GM12875 (cell line): ENCODE measurements around the gene C1D.

Experiments
- H3K4me3 ChIP-seq: one replicate; pipeline ENCODE4 v1.5.1; 2011; ENCODE audit warnings: low read depth, low read length, control low read depth
- TF ChIP-seq, protein P1 (sequence below): IDR thresholded peaks from 2 replicates; pipeline ENCODE4 v1.5.1; 2011; ENCODE audit warnings: low read depth, mild to moderate bottlenecking, control low read depth, inconsistent platforms, low read length, moderate library complexity, borderline replicate concordance; ENCODE audit not compliant: insufficient read depth

The C1D gene

DNA sequence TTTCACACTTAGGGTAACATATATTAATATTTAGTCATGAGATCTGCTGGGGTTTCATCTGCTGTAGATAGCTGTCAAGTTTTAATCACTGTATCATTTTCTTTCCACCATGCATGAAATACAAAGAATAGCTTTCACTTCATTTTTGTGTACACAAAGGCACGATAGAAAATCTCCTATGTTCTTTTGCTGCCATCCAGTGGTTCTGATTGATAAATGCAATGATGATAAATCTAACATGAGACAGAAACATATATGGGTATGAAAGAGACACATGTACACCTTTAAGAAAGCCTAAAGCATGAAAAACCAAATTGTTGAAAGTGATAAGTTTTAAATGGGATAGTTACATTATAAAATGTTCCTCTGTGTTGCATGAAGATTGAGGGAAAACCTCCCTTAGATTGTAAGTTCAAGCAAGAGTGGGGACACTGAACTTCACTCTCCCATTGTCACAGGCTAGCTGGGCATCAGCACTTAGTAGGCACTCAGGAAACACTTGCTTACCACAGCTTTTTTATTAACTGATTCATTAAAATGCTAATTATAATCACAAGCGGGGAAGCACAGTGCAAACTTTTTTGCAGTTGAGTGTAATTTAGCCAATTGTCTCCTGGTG lies 31.2 kb downstream of the C1D start:
- H3K4me3 ChIP-seq = no peak overlapping the region

DNA sequence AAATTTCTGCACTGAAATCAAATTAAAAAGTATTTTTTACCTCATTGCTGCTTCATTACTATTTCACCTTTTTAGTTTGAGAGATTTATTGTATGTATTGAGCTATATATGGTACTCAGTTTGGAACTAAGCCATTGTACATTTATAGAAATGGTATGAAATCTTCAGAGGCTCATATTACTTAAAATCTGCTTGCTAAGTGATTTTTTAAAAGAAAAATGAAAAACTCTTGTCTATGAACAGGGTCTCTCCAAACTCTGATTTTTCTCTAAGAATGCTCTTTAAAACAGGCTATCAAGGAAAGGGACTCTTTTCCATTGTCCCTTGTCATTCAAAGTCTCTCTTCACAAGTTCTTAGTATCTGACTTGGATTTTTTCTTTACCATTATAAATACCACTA lies 31.8 kb downstream of the C1D start:
- no peak overlapping the region for H3K4me3 ChIP-seq
- TF ChIP-seq, protein P1, sequence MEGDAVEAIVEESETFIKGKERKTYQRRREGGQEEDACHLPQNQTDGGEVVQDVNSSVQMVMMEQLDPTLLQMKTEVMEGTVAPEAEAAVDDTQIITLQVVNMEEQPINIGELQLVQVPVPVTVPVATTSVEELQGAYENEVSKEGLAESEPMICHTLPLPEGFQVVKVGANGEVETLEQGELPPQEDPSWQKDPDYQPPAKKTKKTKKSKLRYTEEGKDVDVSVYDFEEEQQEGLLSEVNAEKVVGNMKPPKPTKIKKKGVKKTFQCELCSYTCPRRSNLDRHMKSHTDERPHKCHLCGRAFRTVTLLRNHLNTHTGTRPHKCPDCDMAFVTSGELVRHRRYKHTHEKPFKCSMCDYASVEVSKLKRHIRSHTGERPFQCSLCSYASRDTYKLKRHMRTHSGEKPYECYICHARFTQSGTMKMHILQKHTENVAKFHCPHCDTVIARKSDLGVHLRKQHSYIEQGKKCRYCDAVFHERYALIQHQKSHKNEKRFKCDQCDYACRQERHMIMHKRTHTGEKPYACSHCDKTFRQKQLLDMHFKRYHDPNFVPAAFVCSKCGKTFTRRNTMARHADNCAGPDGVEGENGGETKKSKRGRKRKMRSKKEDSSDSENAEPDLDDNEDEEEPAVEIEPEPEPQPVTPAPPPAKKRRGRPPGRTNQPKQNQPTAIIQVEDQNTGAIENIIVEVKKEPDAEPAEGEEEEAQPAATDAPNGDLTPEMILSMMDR = no peak

More for the DNA sequence above, 31.2 kb downstream of the C1D start:
- TF ChIP-seq, protein P1 = peak; percentile 46; the same call in 1 of the 2 replicates

DNA sequence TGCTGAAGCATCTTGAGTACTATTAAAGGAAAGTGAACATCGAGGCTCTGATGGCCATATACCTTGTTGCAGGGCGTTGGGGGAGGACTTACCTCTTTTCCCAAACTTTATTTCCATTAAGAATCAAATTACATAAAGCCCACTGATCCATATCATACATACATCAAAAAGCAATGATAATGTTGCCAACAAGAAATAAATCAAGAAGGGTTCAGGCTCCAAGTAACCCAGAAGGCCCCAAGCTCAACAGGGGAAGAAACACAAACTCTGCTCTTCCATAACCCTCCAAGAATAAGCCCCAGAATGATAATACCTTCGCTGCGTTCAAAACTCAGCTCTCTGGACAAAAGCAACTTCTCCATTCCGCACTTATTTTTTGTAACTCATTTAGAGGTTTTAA lies 32.3 kb downstream of the C1D start:
- no peak overlapping the region for H3K4me3 ChIP-seq
- TF ChIP-seq, protein P1 = no peak

DNA sequence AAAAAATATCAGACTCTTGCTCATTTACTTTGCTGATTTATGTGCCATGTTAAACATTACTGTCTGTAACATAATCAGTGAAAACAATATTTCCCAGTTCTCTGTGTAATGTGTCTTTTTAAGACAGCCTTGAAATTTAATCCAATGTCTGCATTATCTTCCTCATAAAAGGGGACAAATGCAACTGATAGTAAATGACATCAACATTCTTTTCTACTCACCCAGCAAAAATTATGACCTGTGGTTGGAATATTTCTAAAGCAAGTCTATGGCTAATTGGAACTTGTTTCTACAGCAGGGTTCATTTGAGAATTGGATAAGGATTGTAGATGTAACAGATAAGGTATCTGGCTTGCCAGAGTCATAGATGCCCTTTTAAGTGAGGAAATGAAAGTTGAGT lies 34.8 kb downstream of the C1D start:
- TF ChIP-seq, protein P1 = no peak
- no peak overlapping the region for H3K4me3 ChIP-seq

- no peak overlapping the region for H3K4me3 ChIP-seq
- TF ChIP-seq, protein P1 = no peak
Measured at GRCh38 chr2:68024450-68024849, 38.4 kb downstream of the C1D start.

DNA sequence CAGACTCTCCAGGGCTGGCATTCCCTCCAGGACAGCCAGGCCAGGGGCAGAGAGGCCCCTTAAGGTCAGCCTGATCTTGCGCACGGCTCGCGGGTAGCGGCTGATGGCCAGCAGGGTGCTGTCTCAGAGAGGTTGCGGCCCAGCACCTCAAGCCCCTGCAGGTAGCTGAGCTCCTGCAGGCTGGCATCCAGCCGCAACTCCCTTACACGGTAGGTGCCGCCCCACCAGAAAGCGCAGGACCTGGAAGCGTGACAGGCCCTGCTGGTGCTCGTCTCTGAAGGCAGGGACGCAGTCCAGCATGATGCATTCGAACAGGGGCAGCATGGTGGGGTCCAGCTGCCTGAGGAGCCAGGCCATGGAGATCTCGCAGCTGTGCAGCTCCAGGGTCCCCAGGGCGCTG lies 38.9 kb downstream of the C1D start:
- TF ChIP-seq, protein P1 = no peak
- H3K4me3 ChIP-seq = no peak overlapping the region

GRCh38 chr2:68018727-68019126 lies 44.1 kb downstream of the C1D start:
- no peak overlapping the region for H3K4me3 ChIP-seq
- TF ChIP-seq, protein P1 = no peak
